ENCODE data around the gene NCKAP1.

GRCh38 chr2:183063083-183063482 lies 24.8 kb upstream of the NCKAP1 start:
- TF ChIP-seq FOXP2 (optimal IDR thresholded peaks at IDR 0.05; ENCODE audit: control extremely low read depth, extremely low read length, insufficient read depth) (no peak), POLR2AphosphoS5 (IDR thresholded peaks at IDR 0.05; ENCODE audit: borderline replicate concordance, low read depth, low read length) (no peak), EZH2 (IDR thresholded peaks at IDR 0.05) (no peak)
